Hematopoietic multipotent progenitor cell treated with erythropoietin and hydrocortisone succinate and interleukin-3 and kit ligand, for 8 days (in vitro differentiated cells): ENCODE measurements around the gene CDC14B.
"Not testable (repeated sequence)": the region's sequence is repeated elsewhere in the genome, so short reads cannot be mapped to it uniquely, and the experiment has no call there.

Source experiments
- DNase-seq: peaks from one replicate; pipeline ENCODE4 v3.0.0-alpha.2; 2015

Gene CDC14B

DNA sequence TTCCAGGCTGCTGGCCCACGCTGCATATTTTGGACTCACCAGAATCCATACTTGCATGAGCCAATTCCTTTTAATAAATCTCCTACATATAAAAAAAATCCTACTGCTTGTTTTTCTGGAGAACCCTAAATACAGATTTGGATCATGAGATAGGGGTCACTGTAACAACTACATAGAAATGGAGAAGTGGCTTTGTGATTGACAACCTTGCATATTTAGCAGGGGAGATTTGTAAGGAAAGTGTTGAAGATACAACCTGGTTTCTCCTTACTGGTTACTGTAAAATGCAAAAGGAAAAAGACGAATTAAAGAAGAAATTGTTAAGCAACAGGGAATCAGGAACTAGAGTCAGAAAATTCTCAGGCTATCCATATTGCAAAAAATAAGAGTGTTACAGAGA lies 94.9 kb downstream of the CDC14B start:
- DNase-seq: no peak

- DNase-seq: no peak
Observed at GRCh38 chr9:96524045-96524444, 95.6 kb downstream of the CDC14B start.

DNA sequence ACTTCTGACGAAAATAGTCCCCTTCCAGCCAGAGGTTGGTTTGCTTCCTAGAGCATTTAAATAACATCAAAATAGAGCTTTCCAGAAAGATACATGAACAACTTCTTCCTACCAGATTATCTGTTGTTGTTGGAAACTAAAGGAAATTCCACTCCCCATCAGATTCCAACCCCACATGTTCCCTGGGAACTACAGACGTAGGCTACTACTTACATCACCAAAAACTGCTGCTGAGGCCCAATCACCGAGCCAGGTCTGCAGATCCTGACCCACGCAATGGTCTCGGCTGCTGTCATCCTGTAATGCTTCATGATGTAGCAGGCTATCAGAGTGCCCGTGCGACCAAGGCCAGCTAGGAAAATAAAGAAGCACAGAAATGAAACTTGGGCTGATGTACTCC lies 96.3 kb downstream of the CDC14B start:
- no peak for DNase-seq

DNA sequence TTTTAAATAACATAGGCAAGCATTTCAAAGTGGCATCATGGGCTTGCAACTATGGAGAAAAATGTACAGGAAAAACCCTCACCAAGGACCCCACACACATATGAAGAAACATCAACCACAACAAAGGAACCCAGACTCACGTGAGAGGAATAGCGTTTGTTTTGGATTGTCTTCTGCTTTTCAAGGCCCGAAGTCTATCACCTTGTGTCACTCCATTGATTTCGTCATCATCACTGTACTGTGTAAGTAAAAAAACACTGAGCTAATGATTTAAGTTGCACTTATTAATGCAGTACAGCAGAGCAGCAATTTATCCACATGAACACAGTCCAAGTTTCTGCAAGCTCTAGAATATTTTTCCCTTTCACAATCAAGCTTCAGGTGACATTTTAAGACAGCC lies 97.3 kb downstream of the CDC14B start:
- DNase-seq: no peak

DNA sequence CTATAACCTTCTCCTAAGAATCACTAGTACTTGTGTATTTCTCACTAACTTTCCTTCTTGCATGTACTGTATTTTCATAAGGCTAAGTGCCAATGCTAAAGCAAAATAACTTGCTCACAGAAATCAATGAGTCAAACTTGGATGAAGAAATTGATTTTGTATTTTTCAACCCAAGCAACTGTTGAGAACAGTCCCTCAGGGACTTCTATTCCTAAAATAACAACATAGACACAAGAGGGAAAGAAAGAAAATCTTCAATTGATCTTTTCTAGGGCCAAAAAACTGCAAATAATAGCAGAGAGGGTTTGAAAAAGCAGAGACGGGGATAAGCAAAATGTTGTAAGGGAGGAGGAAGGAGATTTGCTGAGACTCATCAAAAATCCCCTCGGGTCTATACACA lies 99.9 kb downstream of the CDC14B start:
- DNase-seq: no peak

- no peak for DNase-seq
Observed at GRCh38 chr9:96519095-96519494, 100.5 kb downstream of the CDC14B start.

GRCh38 chr9:96515621-96516470 lies 103.8 kb downstream of the CDC14B start:
- DNase-seq: no peak

GRCh38 chr9:96514800-96515158 lies 104.9 kb downstream of the CDC14B start:
- DNase-seq: no peak

DNA sequence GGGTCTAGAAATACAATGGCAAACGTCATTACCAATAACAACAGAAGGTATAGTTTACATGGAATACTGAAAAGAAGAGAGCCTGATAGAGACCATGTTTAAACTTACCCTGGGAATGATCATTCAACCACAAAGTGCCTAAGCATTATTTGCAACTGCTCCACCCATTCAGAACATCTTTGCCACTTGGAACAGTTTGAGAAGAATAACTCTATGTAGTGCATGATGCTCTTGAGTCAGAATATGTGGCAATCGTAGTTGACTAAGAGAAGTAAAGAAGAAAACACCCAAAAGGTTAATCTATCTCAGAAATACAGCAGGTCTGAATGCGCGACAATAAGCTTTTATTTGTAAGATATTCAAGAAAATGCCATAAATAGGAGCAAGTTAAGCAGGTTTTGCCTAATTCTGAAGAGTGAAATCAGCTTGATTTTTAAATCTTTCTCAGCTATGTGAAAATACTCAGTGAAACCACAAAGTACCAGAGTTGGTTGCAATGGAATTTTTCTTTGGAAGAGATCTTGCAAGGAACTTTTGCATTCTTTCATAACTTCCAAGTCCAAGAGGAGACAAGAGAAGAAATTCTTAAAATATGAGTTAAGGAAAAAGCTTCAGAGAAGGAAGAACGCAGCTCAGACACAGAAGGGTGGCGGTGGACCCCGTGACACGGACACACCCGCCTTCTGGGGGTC lies 105.4 kb downstream of the CDC14B start:
- DNase-seq: no peak

DNA sequence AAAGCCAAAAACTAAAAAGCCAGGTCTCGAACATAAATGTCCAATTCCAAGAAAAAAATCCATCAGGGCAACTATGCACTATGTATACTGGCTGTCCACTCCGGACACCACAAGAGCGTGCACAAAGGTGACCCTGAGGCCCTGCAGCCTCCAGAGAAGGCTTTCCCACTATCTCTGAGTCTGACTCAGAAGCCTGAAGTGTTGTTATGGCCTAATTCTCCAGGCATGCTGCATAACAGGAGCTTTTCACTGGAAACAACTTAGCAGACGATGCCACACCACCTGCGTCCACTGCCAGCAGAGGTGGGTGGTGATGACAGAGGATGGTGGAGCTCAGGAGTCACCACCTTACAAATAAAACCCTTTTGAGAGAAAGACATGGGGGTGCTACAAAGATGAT lies 106.0 kb downstream of the CDC14B start:
- DNase-seq: no peak

GRCh38 chr9:96512240-96512639 lies 107.4 kb downstream of the CDC14B start:
- no peak for DNase-seq

DNA sequence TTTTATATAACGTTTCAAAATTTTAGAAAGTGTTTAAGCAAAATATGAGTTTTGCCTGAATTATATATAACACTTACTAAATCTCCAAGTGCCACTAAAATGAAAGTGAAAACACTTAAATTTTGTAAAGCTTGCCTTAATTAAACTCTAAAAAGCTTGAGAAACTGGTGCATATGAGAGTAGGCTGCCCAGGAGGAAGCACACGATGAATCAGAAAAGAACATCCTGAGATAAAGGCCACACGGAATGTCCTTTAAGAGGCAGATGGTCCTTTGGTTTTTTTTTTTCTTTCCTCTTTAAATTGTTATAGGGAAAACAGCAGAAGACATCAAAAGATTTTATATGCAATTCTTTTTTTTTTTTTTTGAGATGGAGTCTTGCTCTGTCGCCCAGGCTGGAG lies 109.4 kb downstream of the CDC14B start:
- no peak for DNase-seq

GRCh38 chr9:96509848-96510247 lies 109.8 kb downstream of the CDC14B start:
- DNase-seq: no peak

GRCh38 chr9:96509026-96509425 lies 110.6 kb downstream of the CDC14B start:
- DNase-seq: no peak

- no peak for DNase-seq
Observed at GRCh38 chr9:96508227-96508940, 111.3 kb downstream of the CDC14B start.

DNA sequence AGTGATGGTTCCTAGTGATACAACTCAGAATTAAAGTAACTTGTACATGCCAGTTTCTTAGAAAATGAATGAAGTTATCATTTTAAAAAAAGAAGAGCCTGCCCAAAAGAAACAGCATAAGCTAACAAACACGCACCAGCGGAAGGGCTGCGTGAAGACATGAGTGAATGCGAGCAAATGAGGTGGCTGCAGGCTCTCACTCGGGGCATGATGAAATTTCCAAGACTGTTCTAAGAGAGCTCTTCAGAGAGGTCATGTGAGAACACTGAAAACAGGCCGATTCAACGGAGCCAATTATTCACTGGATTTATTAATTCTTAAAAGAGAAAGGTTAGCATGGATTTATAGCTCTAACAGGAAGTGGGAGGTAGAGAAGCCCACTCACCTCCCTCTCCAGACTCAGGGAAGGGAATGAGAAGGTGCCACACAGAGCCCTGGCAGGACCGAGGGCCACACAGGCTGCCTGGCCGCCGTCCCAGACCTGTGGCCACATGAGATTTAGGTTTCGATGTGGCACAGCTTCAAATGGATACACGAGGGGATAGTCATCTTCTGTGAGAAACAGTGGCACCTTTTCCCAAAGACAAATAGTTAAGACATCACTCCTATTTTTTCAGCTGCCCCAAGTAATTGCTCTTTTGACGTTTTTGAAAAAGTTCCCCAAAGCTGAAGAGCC lies 114.2 kb downstream of the CDC14B start:
- DNase-seq: no peak

DNA sequence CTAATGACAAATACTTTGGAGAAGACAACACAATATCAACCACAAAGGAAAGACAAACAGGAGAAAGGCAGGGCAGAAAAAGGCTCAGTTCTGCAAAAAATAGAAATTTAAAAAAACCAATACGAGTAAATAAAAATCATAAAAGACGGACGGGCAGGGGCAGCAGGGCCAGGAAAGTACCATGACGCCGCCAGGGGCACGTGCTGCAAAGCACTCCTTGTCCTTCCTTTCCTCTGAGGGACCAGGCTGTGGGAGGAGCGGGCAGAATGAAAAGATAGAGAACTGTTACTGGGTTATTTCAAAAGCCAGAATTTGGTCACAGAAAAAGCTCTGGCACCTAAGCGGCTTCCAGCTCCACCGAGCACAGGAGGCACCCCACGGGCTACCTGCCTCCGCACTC lies 115.7 kb downstream of the CDC14B start:
- DNase-seq: no peak

DNA sequence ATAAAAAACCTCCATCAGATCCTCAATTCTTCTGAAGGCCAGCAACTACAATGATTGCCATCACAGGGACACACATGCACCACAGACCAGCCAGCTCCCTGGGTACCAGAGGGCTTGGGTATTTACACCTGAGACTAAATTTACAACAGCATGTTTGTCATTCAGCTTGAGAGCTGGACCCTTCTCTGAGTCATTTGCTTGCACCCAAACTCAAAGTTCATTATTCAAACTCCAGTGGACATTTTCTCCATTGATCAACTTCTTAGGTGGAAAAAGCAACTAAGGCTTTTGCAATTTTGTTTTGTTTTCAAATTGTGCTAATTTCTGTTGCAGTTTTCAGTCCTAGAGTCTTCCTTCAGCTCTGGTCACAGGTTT lies 116.3 kb downstream of the CDC14B start:
- DNase-seq: not testable (repeated sequence)

GRCh38 chr9:96502539-96503373 lies 116.9 kb downstream of the CDC14B start:
- DNase-seq: no peak

DNA sequence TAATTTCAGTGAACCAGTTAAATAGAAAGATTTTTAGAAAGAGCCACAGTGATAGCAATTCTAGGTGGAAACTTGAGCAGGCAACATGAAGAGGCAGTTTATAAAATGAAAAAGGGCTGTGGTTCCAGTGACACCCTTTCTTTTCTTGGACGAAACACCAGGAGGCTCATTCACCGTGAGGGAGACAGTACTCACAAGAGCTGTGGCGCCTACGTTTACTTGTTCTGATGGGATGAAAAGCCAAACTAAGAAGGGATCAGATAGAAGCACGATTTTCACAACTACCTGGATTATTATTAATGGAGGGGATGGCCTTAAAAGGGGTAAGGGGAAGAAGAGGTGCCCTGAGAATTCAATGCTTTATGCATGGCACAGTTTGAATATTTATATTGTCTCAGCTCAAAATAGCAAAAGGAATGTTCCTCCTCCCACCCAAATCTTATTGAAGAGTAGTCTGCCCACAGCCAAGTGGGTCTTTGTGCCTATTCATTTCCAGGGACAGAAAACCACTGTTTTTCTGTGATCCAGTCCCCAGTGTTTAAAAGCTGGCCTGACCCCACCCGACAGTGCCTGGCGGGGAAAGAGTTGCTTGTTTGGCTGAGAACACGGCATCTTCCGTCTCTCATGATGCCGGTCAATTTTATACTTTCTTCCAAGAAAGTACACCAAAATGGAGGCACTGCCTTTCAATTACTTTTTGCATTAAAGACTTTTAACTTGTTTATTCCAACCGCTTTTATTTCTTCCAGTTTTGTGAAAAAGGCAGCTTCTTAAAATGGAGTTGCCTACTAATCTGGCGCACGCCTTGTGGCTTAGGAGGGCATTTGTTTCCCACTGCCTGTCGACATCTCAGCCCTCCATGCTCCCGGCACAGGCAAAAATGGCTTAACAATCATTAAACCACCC lies 117.8 kb downstream of the CDC14B start:
- no peak for DNase-seq
